HG02642 (cell line): Measurements from ENCODE around the gene UNK.
"Not testable (repeated sequence)": the region's sequence is repeated elsewhere in the genome, so short reads cannot be mapped to it uniquely, and the experiment has no call there.

Source experiments
- ATAC-seq: cut with Tn5 transposase; IDR thresholded peaks from one replicate; pipeline ENCODE4 v1.9.1; 2021; ENCODE audit warnings: mild to moderate bottlenecking; ENCODE audit not compliant: unreplicated experiment, poor library complexity

UNK gene

DNA sequence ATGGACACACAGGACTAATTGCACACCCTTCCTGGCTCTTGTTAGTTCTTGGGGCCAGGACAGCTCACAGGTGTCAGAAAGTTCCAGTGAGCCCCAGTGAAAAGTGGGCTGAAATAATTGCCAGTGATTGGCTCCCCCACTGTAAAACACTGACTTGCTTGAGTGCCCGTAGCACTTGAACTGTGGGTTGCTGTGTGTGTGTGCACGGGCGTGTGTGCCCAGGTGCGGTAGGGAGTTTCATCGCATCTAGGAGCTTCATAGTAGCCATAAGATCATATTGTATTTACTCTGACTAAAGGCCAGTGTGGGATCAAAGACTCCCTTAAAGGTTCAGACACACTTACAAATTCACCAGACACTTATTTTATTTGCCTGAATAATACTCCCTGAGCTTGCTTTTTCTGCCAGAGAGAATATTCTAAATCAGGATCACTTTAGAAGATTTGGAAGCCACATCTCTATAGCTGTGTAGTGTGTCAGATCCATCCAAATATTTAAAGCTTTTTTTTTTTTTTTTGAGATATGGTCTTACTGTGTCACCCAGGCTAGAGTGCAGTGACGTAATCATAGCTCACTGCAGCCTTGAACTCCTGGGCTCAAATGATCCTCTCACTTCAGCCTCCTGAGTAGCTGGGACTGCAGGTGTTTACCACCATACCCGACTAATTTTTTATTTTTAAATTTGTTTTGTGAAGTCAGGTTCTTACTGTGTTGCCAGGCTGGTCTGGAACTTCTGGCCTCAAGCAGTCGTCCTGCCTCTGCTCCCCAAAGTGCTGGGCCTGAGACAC lies 11.4 kb downstream of the UNK start:
- ATAC-seq = no peak

DNA sequence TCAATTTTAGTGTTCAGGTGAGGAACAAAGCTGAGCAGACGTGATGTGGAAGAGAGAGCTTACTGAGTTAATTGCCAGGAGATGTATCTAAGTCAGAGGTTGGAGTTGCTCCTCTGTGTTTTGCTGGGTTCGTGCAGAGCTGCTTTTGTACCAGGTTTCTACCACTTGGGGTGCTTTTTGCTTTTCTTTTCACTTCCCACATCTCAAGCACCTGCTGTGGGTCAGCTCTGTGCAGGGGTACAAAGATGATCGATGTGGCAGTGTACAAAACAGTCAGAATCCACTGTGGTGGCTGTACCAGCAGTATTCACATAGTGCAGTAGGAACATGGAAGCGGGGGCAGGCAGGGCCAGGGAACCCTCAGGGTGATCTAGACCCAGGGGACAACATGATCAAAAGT lies 14.8 kb downstream of the UNK start:
- no peak for ATAC-seq

DNA sequence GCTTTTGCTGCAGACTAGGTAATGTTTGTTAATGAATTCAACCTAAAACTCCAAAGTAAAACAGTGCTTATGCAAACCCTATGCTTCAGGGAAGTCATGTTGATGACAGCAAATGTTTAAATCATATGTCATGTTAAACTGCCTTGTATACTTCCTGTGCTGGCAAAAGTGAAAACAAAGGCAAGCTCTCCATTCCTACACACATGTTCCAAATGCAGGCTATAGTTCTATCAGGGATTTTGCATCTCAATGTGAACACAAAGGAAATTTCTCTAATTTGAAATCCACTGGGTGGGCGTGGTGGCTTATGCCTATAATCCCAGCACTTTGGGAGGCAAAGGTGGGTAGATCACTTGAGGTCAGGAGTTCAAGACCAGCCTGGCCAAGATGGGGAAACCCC lies 19.3 kb downstream of the UNK start:
- ATAC-seq = no peak

DNA sequence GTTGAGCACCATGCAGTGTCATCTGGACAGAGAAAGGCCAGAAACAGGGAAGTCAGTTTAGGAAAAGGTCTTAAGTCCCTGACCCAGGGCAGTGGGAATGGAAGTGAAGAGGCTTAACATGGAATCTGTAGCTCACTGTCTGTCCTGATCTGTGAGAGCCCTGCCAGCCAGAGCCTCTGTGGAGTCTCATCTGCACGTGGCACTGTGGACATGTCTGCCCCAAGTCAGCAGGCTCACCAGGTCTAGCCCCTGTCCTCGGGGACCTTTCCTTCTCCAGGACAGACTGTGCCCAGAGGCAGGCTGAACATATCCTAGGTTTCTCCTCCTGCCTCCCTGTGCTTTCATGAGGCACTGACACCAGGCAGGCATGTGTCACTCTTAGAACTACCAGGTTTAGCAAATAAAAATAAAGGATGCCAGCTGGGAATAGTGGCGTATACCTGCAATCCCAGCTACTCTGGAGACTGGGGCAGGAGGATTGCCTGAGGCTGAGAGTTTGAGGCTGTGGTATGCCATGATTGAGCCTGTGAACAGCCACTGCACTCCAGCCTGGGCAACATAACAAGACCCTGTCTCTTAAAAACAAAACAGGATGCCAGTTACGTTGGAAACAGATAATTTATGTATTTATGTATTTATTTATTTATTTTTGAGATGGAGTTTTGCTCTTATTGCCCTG lies 22.4 kb downstream of the UNK start:
- no peak for ATAC-seq

DNA sequence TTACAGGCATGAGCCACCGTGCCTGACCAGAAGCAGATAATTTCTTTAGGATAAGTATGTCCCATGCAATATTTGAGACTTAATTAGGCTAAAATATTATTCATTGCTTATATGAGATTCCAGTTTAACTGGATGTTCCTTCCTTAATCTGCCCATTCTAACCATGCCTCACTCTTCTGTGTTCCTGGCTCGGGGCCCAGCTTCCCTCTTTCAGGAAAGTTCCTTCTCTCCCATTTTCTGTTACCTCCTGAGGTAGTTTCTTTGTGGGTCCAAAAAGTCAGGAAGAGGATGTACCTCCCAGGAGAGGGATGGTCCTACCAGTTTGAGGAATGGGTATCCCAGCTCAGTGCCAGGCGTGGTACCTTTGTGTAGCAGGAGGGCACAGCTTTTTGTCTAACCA lies 23.3 kb downstream of the UNK start:
- ATAC-seq = no peak

DNA sequence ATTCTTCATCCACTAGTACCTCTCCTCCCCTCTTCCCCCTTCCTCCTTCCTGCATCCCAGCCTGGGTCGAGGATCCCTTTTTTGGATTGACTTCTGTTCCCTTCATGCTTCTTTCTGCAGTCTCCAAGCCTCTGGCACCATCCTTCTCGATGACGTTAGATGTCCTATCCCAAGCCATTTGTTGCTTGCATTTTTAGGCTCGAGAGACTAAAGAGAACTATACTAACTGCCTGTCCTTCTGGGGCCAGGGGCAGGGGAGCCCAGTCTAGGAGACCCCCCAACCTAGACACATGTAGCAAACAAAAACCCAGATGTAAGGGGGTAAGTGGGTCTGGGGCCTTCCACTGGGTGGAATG lies 23.9 kb downstream of the UNK start:
- no peak for ATAC-seq

DNA sequence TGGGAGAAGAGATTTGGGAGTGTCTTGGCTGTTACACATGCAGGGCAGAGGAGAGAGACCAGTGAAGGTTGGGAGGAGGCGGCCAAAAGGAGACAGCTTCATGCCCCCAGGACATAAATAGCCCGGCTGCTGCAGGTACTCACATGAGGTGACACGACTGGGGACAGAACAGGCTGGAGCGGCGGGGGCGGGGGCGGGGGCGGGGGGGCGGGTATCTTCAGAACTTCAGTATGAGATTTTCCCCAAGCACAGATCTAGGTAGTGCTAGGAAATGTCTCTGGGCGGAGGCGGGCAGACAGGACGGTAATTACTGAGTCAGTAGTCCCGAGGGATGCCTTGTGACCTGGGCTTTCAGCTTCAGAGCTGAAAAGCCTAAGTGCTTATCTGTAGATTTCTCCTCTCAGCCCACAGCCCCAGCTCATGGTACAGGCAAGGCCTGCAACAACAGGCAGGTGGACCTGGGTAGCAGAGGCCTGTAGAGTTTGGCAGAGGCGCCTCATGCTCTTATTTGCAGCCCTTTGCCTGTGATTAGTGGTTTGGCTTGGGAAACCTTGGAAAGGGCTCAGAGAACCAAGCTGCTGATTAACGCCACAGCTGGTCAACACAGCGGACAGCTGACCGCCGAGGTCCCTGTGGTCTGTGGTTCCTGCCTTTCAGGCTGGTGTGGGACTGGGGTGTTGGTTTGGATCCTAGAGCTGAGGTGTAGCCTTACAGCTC lies 24.5 kb downstream of the UNK start:
- peak; percentile 54 for ATAC-seq

DNA sequence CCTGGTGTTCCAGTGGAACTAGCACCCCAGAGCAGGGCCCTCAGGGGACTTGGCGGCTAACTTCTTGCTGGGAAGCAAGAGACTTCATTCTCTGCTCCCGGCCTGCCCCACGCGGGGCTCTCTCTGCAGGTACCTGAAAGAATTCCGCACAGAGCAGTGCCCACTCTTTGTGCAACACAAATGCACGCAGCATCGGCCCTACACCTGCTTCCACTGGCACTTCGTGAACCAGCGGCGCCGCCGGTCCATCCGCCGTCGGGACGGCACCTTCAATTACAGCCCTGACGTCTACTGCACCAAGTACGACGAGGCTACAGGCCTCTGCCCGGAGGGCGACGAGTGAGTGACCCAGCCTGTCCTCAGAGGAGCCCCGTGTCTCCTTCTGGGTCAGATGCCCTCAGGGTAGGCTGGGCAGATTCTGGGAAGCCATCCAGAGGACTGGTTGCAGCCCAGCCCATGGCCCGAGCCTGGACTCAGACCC lies 25.1 kb downstream of the UNK start:
- no peak for ATAC-seq

DNA sequence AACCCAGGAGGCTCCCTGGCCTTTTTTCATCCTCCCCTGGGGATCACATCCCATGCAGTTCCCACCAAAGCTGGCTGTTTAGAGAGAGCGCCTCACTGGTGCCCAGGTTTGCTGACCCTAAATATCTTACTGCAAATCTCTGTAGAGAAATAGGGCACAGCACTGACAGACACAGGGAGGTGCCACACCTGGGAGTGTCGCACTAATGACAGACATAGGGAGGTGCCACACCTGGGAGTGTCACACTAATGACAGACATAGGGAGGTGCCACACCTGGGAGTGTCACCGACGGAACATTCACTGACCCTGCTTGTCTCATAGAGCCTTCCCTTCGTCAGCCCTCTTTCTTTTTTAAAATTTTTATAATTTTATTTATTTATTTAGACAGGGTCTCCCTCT lies 25.6 kb downstream of the UNK start:
- ATAC-seq = no peak

DNA sequence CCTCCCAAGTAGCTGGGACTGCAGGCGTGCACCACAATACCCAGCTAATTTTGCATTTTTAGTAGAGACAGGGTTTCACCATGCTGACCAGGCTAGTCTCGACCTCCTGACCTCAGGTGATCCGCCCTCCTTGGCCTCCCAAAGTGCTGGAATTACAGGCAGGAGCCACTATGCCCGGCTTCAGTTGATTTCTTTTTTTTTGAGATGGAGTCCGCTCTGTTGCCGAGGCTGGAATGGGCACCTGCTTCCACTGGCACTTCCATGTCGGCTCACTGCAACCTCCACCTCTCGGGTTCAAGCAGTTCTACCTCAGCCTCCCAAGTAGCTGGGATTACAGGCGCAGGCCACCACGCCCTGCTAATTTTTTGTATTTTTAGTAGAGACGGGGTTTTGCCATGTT lies 26.1 kb downstream of the UNK start:
- not testable (repeated sequence) for ATAC-seq

DNA sequence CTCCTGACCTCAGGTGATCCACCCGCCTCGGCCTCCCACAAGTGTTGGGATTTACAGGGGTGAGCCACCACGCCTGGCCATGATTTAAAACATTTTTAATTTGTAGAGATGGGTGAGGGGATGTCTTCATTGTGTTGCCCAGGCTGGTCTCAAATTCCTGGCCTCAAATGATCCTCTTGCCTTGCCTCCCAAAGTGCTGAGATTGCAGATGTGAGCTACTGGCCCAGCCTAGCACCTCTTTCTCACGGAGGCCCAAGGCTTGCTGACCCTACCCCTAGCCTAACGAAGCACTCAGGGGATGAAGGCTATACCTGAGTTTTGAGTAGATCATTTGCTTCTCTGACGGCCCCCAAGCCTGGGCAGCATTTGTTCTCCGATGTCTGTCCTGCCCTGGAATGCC lies 26.6 kb downstream of the UNK start:
- ATAC-seq = no peak

DNA sequence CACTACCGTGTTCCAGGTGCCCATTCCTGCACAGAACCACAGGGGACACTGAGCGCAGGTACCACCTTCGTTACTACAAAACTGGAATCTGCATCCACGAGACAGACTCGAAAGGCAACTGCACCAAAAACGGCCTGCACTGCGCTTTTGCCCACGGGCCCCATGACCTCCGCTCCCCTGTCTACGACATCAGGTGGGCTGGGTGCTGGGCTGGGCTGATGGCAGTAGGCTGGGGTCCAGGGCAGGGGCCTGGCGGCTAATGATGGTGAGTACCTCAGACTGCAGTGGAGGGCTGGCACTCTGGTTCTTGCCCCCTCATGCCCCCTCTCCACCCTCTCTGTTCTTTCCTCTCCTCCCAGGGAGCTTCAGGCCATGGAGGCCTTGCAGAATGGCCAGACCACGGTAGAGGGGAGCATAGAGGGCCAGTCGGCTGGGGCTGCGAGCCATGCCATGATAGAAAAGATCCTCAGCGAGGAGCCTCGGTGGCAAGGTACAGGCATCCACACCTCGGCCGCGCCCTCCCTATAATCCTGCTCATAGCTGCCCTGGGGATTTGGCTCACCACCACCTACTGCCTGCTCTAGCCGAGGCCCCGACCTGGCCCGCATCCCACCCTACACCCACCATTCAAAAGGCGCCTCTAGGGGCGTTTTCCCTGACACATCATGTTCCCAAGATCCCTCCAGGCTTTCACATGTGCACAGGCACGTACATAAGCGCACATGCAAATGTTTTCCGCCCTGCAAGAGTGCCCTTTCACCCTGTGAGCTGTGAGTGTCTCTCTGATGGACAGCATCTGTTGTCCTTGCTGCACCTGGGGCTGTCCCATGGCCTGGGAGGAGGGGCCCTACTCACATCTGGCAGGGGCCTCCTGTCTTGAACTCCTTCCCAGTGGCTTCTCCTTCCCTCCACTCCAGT lies 27.7 kb downstream of the UNK start:
- no peak for ATAC-seq

DNA sequence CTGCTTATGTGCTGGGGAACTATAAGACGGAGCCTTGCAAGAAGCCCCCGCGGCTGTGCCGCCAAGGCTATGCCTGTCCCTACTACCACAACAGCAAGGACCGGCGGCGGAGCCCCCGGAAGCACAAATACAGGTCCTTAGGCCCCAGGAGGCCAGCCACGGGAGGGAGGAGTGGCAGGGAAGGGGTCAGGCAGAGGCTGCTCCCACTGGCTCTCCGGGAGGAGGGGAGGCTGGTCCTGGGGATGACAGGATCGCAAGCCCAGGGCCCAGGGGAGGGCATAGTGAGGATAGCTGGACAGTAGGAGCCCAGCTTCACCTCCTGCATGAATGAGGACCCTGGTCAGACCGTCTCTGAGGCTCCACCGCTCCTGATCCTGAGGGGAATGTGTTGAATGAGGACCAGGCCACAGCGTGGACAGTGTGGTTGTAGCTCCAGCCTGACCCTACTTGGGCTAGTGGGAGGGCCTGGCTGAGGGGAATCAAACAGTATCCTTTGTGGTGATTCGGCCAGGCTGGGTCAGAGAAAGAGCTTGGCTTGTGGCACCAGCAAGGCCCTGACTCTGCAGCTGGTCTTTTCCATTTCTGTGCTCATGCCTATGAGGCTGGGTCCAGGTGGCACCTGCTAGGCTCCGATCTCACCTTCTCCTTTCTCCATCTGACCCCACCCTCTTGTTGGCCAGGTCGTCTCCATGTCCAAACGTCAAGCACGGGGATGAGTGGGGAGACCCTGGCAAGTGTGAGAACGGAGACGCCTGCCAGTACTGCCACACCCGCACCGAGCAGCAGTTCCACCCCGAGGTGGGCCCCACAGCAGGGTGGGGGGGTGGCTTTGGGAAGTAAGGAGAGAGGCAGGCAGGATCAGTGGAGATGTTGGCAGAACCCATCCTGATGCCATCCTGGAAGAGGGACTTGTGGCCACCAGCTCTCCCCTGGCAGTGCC lies 28.7 kb downstream of the UNK start:
- no peak for ATAC-seq

DNA sequence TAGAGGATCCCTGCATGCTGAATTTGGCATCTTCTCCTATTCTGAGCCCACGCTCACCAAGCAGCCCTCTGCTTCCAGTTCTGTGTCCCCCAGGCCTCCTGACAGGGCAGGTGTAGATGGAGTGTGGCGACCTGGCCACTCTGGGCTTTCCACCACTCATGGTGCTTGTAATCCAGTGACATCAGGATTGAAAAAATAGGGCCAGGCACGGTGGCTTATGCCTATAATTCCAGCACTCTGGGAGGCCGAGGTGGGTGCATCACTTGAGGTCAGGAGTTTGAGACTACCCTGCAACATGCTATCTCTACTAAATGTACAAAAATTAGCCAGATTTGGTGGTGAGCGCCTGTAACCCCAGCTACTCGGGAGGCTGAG lies 29.4 kb downstream of the UNK start:
- no peak for ATAC-seq

DNA sequence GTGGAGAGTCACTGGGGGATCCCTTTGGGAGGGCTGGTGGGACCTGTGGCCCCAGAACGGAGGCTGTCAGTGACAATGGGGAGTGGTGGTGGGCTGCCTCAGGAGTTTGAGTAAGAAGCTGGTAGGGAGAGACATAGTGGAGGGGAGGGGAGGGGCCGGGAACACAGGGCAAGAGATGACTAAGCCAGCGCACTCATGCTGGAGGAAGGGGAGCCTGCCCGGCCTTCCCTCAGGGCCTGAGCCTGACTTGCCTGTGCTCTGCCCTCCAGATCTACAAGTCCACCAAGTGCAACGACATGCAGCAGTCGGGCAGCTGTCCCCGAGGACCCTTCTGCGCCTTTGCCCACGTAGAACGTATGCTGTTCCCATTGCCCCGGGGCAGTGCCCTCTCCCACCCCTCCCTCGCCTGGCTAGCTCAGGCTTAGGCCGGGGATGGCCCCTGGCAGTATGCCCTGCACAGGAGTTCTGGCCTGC lies 30.3 kb downstream of the UNK start:
- no peak for ATAC-seq

DNA sequence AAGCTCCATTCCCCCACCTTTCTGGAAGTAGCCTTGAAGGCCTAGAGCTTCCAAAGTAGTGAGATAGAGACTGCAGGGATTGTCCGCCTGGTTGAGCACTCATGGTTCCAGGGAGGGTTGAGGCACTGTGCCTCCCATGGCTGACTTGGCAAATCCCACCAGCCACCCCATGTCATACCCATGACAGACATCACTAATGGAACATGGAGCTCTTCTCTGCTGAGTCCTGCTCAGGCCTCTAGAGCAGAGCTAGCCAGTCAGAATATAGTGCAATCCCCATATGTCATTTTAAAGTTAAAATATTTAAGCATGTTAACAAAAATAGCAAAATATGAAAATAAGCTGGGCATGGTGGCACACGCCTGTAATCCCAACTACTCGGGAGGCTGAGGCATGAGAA lies 30.8 kb downstream of the UNK start:
- no peak for ATAC-seq

DNA sequence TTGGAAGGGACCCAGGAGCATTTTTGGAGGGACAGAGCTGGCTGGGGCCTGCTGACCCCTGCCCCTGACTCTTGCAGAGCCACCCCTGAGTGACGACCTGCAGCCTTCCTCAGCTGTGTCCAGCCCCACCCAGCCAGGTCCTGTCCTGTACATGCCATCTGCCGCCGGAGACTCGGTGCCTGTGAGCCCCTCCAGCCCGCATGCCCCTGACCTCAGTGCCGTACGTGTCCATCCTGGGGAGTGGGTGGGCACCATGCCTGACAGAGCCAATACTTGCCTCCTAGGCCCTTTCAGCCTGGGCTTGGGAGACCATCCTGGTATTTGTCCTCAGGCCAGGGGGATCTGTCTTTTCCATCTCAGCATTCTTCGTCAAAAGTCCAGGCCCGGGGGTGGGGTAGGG lies 32.1 kb downstream of the UNK start:
- no peak for ATAC-seq

DNA sequence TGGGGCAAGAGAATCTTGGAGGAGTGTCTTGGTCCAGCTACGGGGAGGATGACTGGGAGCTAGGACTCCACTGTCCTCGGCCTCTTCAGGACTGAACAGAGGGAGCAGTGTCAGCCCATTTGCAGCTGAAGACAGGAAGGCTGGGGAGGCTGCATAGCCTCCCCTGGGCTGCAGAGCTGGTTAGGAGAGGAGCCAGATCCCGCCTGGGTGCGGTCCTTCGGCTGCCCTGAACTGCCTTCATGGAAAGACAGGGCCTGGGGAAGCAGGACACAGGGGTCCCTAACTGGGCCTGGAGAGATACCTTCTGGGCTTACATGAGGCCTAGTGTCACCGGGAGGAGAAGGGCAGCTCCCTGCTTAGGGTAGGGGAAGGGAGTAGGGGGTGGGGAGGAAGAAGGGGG lies 33.0 kb downstream of the UNK start:
- ATAC-seq = no peak

DNA sequence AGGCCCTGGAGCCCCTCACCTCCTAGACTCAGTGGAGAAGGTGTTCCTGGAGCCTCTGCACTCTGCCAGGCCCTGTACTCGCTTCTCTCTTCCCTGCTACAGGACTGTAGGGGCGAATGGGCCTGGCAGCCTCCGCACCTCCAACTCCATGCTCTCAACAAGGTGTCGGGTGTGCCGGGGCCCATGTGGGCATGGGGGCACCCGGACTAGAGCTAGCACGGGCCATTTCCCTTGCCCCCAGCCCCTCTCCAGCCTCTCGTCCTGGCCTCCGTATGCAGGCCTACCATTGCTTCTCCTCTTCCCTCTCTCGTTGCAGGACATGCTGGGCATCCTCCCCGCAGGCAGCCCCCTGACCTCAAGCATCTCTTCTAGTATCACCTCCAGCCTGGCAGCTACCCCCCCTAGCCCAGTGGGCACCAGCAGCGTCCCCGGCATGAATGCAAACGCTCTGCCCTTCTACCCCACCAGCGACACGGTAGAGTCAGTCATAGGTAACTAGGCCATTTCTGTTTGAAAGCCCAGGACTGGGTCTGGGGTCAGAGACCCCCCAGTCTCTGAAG lies 33.8 kb downstream of the UNK start:
- ATAC-seq = no peak
